HepG2 (cell line): ENCODE data around the gene JPT1. TPM values are rescaled to one million over a fixed set of nuclear protein-coding genes. Genes with fewer than 3 reads are reported as not detected.

Source experiments
- HNRNPLL ChIP-seq: fragments of 200-400 bp; formaldehyde crosslinking; IDR thresholded peaks from 2 replicates; pipeline ENCODE4 v1.6.1; 2017; ENCODE audit warnings: mild to moderate bottlenecking, low read depth, low read length; ENCODE audit not compliant: poor library complexity, severe bottlenecking
- HOXA3 ChIP-seq: sonication (generic); formaldehyde crosslinking; IDR thresholded peaks from 2 replicates; pipeline ENCODE4 v1.5.0; 2020; ENCODE audit warnings: missing genetic modification reagents
- PAF1 ChIP-seq: IDR thresholded peaks from 2 replicates; pipeline ENCODE4 v1.6.1; 2016; ENCODE audit warnings: missing genetic modification reagents, missing compliant biosample characterization
- RELA ChIP-seq: sonication (generic); formaldehyde crosslinking; IDR thresholded peaks from 2 replicates; pipeline ENCODE4 v1.4.0; 2020; ENCODE audit warnings: missing genetic modification reagents
- TAF15 ChIP-seq: fragments of 200-400 bp; formaldehyde crosslinking; IDR thresholded peaks from one replicate; pipeline ENCODE4 v1.6.1; 2018; ENCODE audit warnings: mild to moderate bottlenecking, low read depth, low read length; ENCODE audit not compliant: poor library complexity, severe bottlenecking
- TRIM24 ChIP-seq: sonication (generic); formaldehyde crosslinking; IDR thresholded peaks from 2 replicates; pipeline ENCODE4 v1.8.0; 2022; ENCODE audit warnings: mild to moderate bottlenecking, missing genetic modification reagents
- ZNF317 ChIP-seq: sonication (generic); formaldehyde crosslinking; IDR thresholded peaks from 2 replicates; pipeline ENCODE4 v1.5.0; 2020; ENCODE audit warnings: mild to moderate bottlenecking, missing genetic modification reagents
- ZNF468 ChIP-seq: sonication (generic); formaldehyde crosslinking; IDR thresholded peaks from 2 replicates; pipeline ENCODE4 v1.8.0; 2022; ENCODE audit warnings: mild to moderate bottlenecking, moderate library complexity, missing genetic modification reagents
- ZNF549 ChIP-seq: sonication (generic); formaldehyde crosslinking; IDR thresholded peaks from 2 replicates; pipeline ENCODE4 v1.5.0; 2020; ENCODE audit warnings: missing genetic modification reagents
- ZNF550 ChIP-seq: sonication (generic); formaldehyde crosslinking; IDR thresholded peaks from 2 replicates; pipeline ENCODE4 v1.4.0; 2020; ENCODE audit warnings: mild to moderate bottlenecking, missing genetic modification reagents, borderline replicate concordance
- ZNF616 ChIP-seq: sonication (generic); formaldehyde crosslinking; IDR thresholded peaks from 2 replicates; pipeline ENCODE4 v1.5.0; 2020; ENCODE audit warnings: low read depth, mild to moderate bottlenecking, missing genetic modification reagents
- ZNF850 ChIP-seq: sonication (generic); formaldehyde crosslinking; conservative IDR thresholded peaks from 2 replicates; pipeline ENCODE4 v1.9.0; 2021; ENCODE audit warnings: mild to moderate bottlenecking, missing genetic modification reagents
- polyA plus RNA-seq, 8 experiments: library from polyadenylated mRNA; depleted of rRNA in 3 of 8; stranded (reverse) in 7 of 8; unstranded in 1 of 8; fragments of >200 nt; fragmentation: Illumina TruSeq in 4 of 8; extraction: Trizol in 4 of 8; gene quantifications; 2 replicates each; pipeline versions ENCODE4 v1.2.1 to v1.2.3, GENCODE V29; 2011 to 2016; ENCODE audit warnings: low read depth in 4 of 8, missing spikeins in 1 of 8, mixed read lengths in 1 of 8; ENCODE audit not compliant: insufficient read depth in 1 of 8
- total RNA-seq, 5 experiments: library from RNA; depleted of rRNA; stranded (reverse); fragments of >200 nt; fragmentation: Illumina TruSeq; extraction: Trizol; gene quantifications; 2 replicates each; pipeline ENCODE4 v1.2.3, GENCODE V29; 2016; ENCODE audit warnings: low read depth in 1 of 5
- TF ChIP-seq, protein P1 (sequence below): IDR thresholded peaks from 2 replicates; pipeline ENCODE4 v1.6.1; 2016; ENCODE audit warnings: low read depth, borderline replicate concordance
- TF ChIP-seq, protein P2 (sequence below): sonication (generic); formaldehyde crosslinking; IDR thresholded peaks from 2 replicates; pipeline ENCODE4 v1.8.1; 2023; ENCODE audit warnings: mild to moderate bottlenecking, missing genetic modification reagents
- TF ChIP-seq, protein P3 (sequence below): sonication (generic); formaldehyde crosslinking; IDR thresholded peaks from 2 replicates; pipeline ENCODE4 v1.4.0; 2020; ENCODE audit warnings: mild to moderate bottlenecking, missing genetic modification reagents
- TF ChIP-seq, protein P4 (sequence below): sonication (generic); formaldehyde crosslinking; IDR thresholded peaks from 2 replicates; pipeline ENCODE4 v1.4.0; 2020; ENCODE audit warnings: missing genetic modification reagents, low read depth, mild to moderate bottlenecking, borderline replicate concordance
- TF ChIP-seq, protein P5 (sequence below): sonication (generic); formaldehyde crosslinking; IDR thresholded peaks from 2 replicates; pipeline ENCODE4 v1.8.0; 2022; ENCODE audit warnings: mild to moderate bottlenecking, missing genetic modification reagents
- TF ChIP-seq, protein P6 (sequence below): sonication (generic); formaldehyde crosslinking; IDR thresholded peaks from 2 replicates; pipeline ENCODE4 v1.4.0; 2020; ENCODE audit warnings: low read depth, mild to moderate bottlenecking, missing genetic modification reagents
- TF ChIP-seq, protein P7 (sequence below): sonication (generic); formaldehyde crosslinking; IDR thresholded peaks from 2 replicates; pipeline ENCODE4 v1.5.1; 2020; ENCODE audit warnings: mild to moderate bottlenecking, missing genetic modification reagents, moderate library complexity

The JPT1 gene
- total and polyA plus RNA-seq, 2 of the 13 experiments (the other 11 are each of a cell fraction or from before 2014, with no cell fraction given): 43.3 to 256 TPM

DNA sequence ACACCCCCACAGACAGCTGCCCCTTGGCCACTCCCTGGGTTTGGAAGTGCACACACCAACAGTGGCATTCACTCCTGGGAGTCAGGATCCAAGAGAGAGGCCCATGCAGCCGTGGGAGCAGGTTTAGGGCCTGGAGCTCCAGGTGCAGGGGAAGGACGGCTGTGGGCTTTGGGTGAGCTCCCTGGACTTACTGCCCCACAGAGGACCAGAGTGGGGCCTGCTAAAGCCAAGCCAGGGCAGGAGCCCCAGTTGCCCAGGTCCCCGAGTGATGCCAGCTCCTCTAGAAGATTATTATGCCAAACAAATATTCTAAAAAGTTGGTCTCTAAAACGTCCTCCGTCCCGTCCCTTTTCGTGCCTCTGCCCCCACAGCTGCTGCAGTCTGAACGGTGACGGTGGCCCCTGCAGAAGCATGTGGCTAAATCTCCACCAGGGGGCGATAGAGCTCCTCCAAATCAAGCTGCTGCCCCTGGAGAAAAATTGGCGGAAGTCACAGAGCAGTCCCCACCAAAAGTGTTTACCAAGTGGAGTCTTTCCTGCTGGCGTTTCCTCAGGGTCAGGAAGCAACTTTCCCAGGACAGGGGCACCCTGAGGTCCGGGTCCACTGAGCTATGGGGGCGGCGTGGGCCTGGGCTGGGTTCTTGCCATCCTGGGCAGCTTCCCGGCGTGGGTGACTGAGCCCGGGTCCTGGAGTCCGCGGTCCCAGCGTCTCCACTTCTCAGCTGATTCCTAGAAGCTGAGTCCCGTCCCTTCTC, 40.3 kb downstream of the JPT1 start (continued):
- no peak for TF ChIP-seq TAF15
- TF ChIP-seq, protein P1, sequence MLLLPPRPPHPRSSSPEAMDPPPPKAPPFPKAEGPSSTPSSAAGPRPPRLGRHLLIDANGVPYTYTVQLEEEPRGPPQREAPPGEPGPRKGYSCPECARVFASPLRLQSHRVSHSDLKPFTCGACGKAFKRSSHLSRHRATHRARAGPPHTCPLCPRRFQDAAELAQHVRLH (CRISPR knock-in tag): peak; percentile 73; the same call in 1 of the 2 replicates
- TF ChIP-seq ZNF850: no peak
- no peak for TF ChIP-seq TRIM24 (CRISPR knock-in tag)
- TF ChIP-seq PAF1 (CRISPR knock-in tag): no peak
- TF ChIP-seq ZNF550 (CRISPR knock-in tag): no peak
- TF ChIP-seq ZNF549: no peak
- TF ChIP-seq HNRNPLL: peak; percentile 38
- TF ChIP-seq, protein P2, sequence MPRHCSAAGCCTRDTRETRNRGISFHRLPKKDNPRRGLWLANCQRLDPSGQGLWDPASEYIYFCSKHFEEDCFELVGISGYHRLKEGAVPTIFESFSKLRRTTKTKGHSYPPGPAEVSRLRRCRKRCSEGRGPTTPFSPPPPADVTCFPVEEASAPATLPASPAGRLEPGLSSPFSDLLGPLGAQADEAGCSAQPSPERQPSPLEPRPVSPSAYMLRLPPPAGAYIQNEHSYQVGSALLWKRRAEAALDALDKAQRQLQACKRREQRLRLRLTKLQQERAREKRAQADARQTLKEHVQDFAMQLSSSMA (CRISPR knock-in tag): no peak
- no peak for TF ChIP-seq ZNF468
- TF ChIP-seq RELA (CRISPR knock-in tag): no peak
- TF ChIP-seq, protein P3, sequence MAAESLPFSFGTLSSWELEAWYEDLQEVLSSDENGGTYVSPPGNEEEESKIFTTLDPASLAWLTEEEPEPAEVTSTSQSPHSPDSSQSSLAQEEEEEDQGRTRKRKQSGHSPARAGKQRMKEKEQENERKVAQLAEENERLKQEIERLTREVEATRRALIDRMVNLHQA (CRISPR knock-in tag): no peak
- TF ChIP-seq, protein P4, sequence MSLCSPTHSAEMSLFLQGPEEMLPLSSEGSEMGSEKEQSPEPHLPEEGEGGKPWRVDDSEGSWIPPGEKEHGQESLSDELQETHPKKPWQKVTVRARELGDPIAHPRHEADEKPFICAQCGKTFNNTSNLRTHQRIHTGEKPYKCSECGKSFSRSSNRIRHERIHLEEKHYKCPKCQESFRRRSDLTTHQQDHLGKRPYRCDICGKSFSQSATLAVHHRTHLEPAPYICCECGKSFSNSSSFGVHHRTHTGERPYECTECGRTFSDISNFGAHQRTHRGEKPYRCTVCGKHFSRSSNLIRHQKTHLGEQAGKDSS (CRISPR knock-in tag): 0 out of 2 replicates have a peak, but pooled peaks have one; percentile 41
- TF ChIP-seq, protein P5, sequence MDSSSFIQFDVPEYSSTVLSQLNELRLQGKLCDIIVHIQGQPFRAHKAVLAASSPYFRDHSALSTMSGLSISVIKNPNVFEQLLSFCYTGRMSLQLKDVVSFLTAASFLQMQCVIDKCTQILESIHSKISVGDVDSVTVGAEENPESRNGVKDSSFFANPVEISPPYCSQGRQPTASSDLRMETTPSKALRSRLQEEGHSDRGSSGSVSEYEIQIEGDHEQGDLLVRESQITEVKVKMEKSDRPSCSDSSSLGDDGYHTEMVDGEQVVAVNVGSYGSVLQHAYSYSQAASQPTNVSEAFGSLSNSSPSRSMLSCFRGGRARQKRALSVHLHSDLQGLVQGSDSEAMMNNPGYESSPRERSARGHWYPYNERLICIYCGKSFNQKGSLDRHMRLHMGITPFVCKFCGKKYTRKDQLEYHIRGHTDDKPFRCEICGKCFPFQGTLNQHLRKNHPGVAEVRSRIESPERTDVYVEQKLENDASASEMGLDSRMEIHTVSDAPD (CRISPR knock-in tag): no peak
- TF ChIP-seq, protein P6, sequence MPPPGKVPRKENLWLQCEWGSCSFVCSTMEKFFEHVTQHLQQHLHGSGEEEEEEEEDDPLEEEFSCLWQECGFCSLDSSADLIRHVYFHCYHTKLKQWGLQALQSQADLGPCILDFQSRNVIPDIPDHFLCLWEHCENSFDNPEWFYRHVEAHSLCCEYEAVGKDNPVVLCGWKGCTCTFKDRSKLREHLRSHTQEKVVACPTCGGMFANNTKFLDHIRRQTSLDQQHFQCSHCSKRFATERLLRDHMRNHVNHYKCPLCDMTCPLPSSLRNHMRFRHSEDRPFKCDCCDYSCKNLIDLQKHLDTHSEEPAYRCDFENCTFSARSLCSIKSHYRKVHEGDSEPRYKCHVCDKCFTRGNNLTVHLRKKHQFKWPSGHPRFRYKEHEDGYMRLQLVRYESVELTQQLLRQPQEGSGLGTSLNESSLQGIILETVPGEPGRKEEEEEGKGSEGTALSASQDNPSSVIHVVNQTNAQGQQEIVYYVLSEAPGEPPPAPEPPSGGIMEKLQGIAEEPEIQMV (CRISPR knock-in tag): peak; percentile 91
- no peak for TF ChIP-seq ZNF616 (CRISPR knock-in tag)
- TF ChIP-seq, protein P7, sequence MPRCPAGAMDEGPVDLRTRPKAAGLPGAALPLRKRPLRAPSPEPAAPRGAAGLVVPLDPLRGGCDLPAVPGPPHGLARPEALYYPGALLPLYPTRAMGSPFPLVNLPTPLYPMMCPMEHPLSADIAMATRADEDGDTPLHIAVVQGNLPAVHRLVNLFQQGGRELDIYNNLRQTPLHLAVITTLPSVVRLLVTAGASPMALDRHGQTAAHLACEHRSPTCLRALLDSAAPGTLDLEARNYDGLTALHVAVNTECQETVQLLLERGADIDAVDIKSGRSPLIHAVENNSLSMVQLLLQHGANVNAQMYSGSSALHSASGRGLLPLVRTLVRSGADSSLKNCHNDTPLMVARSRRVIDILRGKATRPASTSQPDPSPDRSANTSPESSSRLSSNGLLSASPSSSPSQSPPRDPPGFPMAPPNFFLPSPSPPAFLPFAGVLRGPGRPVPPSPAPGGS (CRISPR knock-in tag): no peak
- 0 out of 2 replicates have a peak, but pooled peaks have one; percentile 39 for TF ChIP-seq ZNF317 (CRISPR knock-in tag)
- peak; percentile 46 for TF ChIP-seq HOXA3
